ENCODE measurements around the gene TMEM184B. TPM values are rescaled to one million over a fixed set of nuclear protein-coding genes. Genes with fewer than 3 reads are reported as not detected.

The TMEM184B gene
- total RNA-seq, 1 donor = 30.0 TPM

DNA sequence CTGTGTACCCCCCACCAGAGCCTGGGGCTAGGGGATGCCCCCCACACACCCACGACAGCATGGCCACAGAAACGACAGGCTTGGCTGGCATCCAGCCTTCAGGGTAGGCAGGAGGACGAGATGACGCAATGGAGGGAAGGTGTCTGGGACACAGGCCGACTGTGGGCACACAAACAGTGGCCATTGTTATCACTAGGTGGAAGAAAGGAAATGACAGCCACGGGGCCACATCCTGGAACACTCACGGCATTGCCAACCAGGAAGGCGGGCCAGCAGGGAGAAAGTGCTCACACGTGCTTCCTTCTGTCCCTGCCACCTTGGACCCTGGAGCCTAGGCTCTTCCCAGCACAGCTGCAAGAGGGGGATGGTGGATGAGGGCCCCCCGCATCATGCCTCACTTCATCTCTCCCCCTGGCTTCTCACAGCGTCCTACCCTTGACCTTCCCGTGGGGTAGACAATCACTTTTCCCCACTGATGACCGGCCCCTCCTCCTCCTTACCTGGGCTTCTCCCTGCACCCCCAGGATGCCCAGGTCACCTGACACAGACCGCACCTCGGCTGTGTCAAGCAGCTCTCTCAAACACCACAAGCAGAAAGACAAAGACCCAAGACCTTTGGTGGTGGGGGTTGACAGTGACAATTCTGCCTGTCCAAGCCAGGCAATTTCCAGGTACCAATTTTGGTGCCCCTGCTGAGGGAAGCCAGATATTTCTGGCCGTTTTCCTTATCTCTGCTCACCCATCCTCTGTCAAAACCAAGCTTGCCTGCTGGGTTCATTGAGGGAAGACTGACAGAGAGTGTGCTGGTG, 99.8 kb downstream of the TMEM184B start:
- Histone ChIP-seq H3K27ac (ENCODE audit: low read depth, low read length) (no peak overlapping the region), H2AFZ (ENCODE audit: low read length) (peak overlapping the region; percentile 0), H4K20me1 (ENCODE audit: insufficient read depth, low read length) (no peaks in the 10 kb centered on the region), H3K27me3 (ENCODE audit: insufficient read depth, low read length) (no peaks in the 10 kb centered on the region), H3K4me1 (ENCODE audit: insufficient read depth, low read length) (peaks cover 29% of the 10 kb centered on the region), H3K36me3 (ENCODE audit: insufficient read depth, low read length) (no peaks in the 10 kb centered on the region), H3K4me3 (ENCODE audit: insufficient read depth, low read length) (no peak overlapping the region), H3K9me3 (ENCODE audit: low read depth, low read length) (no peaks in the 10 kb centered on the region), H3K4me2 (ENCODE audit: insufficient read depth, low read length) (no peak overlapping the region), H3K79me2 (ENCODE audit: insufficient read depth, low read length) (no peaks in the 10 kb centered on the region)
- no peak for DNase-seq (ENCODE audit: insufficient read length, low spot score, missing footprints)
- TF ChIP-seq, protein P1, sequence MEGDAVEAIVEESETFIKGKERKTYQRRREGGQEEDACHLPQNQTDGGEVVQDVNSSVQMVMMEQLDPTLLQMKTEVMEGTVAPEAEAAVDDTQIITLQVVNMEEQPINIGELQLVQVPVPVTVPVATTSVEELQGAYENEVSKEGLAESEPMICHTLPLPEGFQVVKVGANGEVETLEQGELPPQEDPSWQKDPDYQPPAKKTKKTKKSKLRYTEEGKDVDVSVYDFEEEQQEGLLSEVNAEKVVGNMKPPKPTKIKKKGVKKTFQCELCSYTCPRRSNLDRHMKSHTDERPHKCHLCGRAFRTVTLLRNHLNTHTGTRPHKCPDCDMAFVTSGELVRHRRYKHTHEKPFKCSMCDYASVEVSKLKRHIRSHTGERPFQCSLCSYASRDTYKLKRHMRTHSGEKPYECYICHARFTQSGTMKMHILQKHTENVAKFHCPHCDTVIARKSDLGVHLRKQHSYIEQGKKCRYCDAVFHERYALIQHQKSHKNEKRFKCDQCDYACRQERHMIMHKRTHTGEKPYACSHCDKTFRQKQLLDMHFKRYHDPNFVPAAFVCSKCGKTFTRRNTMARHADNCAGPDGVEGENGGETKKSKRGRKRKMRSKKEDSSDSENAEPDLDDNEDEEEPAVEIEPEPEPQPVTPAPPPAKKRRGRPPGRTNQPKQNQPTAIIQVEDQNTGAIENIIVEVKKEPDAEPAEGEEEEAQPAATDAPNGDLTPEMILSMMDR (IDR thresholded peaks at IDR 0.05; ENCODE audit: extremely low read depth, low read depth, low read length) = no peak

DNA sequence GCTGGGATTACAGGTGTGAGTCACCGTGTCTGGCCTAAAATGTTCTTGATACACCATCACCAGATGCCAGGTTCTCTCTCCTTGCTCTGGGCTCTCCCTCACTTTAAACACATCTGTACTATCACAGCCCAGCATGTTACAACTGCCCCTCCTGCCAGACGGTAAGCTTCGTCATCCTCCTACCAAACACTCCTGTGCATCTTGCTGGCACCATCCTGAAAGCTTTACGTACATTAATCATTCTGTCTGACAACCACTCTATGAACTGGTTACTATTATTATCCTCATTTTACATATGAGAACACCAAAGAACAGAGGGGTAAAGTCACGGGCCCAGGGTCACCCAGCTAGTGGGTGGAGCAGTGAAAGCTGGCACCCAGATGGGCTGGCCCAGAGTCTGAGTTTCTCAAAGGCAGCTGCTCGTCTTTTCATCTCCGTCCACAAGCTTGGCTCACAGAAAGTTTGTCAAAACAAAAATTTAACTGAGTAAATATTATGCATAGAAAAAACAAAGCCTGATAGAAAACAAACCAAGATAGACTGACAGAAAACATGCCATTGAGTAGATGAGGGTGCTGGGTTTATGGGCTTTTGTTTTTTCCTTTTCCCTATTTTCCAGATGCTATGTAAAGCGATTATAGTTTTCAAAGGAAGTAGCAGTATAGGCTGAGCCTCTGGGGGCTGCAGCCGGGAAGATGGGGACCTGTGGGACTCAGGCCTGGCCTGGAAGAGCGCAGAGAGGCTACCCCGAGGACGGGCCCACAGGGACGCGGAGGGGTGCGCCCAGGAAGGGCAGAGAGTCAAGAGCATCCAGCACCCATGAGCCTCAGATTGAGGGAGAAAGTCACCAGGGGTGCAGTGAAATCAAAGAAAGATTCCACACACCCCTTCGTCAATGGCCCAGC, 100.6 kb downstream of the TMEM184B start:
- H3K79me2 ChIP-seq (ENCODE audit: insufficient read depth, low read length) = no peaks in the 10 kb centered on the region
- TF ChIP-seq, protein P1 (IDR thresholded peaks at IDR 0.05; ENCODE audit: extremely low read depth, low read depth, low read length) = no peak
- no peaks in the 10 kb centered on the region for H3K36me3 ChIP-seq (ENCODE audit: insufficient read depth, low read length)
- DNase-seq (ENCODE audit: insufficient read length, low spot score, missing footprints) = peak; percentile 58
- no peaks in the 10 kb centered on the region for H3K27me3 ChIP-seq (ENCODE audit: insufficient read depth, low read length)
- H3K9me3 ChIP-seq (ENCODE audit: low read depth, low read length) = no peaks in the 10 kb centered on the region
- no peaks in the 10 kb centered on the region for H4K20me1 ChIP-seq (ENCODE audit: insufficient read depth, low read length)
- H3K4me1 ChIP-seq (ENCODE audit: insufficient read depth, low read length) = peaks cover 21% of the 10 kb centered on the region
- no peak overlapping the region for H3K4me3 ChIP-seq (ENCODE audit: insufficient read depth, low read length)
- no peak overlapping the region for H3K4me2 ChIP-seq (ENCODE audit: insufficient read depth, low read length)
- H2AFZ ChIP-seq (ENCODE audit: low read length) = peak overlapping the region; percentile 0
- no peak overlapping the region for H3K27ac ChIP-seq (ENCODE audit: low read depth, low read length)

DNA sequence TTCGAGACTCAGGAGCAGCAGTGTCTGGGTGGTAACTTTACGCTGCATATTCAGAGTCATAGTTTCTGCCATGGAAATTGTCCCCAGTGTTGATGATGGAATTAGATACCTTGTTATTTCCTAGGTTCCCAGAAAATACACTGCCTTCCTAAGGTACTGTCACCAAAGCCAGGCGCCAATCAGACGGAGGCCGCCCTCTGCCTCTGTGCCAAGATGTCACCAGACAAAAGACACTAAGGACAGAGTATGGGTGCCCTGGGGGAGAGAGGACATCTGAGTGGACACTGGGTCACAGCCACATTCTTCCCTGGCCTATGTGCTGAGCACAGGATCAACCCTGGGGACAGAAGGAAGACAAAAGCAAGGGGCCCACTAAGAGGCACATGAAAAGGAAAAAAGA, 102.3 kb downstream of the TMEM184B start:
- TF ChIP-seq, protein P1 (IDR thresholded peaks at IDR 0.05; ENCODE audit: extremely low read depth, low read depth, low read length) = no peak
- Histone ChIP-seq H3K4me1 (ENCODE audit: insufficient read depth, low read length) (peaks cover 19% of the 10 kb centered on the region), H3K9me3 (ENCODE audit: low read depth, low read length) (no peaks in the 10 kb centered on the region), H3K36me3 (ENCODE audit: insufficient read depth, low read length) (no peaks in the 10 kb centered on the region), H3K4me2 (ENCODE audit: insufficient read depth, low read length) (no peak overlapping the region), H2AFZ (ENCODE audit: low read length) (no peak overlapping the region), H3K4me3 (ENCODE audit: insufficient read depth, low read length) (no peak overlapping the region), H3K27ac (ENCODE audit: low read depth, low read length) (no peak overlapping the region), H3K79me2 (ENCODE audit: insufficient read depth, low read length) (no peaks in the 10 kb centered on the region), H4K20me1 (ENCODE audit: insufficient read depth, low read length) (no peaks in the 10 kb centered on the region), H3K27me3 (ENCODE audit: insufficient read depth, low read length) (no peaks in the 10 kb centered on the region)
- DNase-seq (ENCODE audit: insufficient read length, low spot score, missing footprints) = no peak

Small RNA genes lying within 50 kb of the gene (small RNA-seq; reads per million reads assigned to genes)
- gene RF00017 (not detected), gene RN7SL704P (not detected)

Other genes with a start within 250 kb of the TMEM184B start
- 14.4 and 15.6 TPM in 2 replicates for gene PICK1, start 215.6 kb downstream of the TMEM184B start, total RNA-seq
- gene SLC16A8, start 188.8 kb downstream of the TMEM184B start, total RNA-seq = not detected in 2 replicates
- 0.88 and 1.1 TPM in 2 replicates for gene BAIAP2L2, start 162.3 kb downstream of the TMEM184B start, total RNA-seq
- gene PLA2G6, start 91.2 kb downstream of the TMEM184B start, total RNA-seq = 12.3 and 17.7 TPM in 2 replicates
- gene MAFF, start 71.0 kb downstream of the TMEM184B start, total RNA-seq = 16.5 and 22.4 TPM in 2 replicates
- 142 and 152 TPM in 2 replicates for gene CSNK1E, start 44.4 kb upstream of the TMEM184B start, total RNA-seq
- not detected in 2 replicates for gene KCNJ4, start 182.2 kb upstream of the TMEM184B start, total RNA-seq
- gene KDELR3, start 195.1 kb upstream of the TMEM184B start, total RNA-seq = 142 and 161 TPM in 2 replicates
- 434 and 496 TPM in 2 replicates for gene DDX17, start 233.3 kb upstream of the TMEM184B start, total RNA-seq